HPDE6-E6E7 (cell line): Measurements from ENCODE around the gene FOXO6.

Experiments used
- DNase-seq: peaks from one replicate; pipeline ENCODE4 v3.0.0; 2011; ENCODE audit warnings: missing footprints; ENCODE audit errors: extremely low spot score

Gene FOXO6

GRCh38 chr1:41404308-41404761 lies 43.1 kb downstream of the FOXO6 start:
- no peak for DNase-seq

- no peak for DNase-seq
These were observed 46.5 kb downstream of the FOXO6 start for GRCh38 chr1:41407664-41408252.

DNA sequence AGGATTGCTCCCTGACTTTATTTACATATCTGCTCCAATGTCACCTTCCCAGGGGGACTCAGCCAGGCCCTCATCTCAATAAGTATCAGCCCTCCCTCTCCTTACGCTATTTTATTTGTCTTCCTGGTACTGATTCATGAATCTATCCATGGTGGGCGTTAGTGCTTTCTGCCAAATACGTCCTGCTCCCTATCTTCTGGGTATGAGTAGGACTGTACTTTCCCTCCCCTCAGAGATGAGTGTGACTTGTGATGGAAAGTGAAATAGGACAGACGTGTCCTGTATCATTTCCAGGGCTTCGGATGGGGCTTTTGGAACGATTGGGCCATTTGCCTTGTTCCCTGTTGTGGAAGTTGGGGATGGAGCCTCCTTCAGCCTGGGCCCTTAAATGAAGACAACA lies 47.5 kb downstream of the FOXO6 start:
- DNase-seq: no peak

GRCh38 chr1:41409825-41410224 lies 48.6 kb downstream of the FOXO6 start:
- DNase-seq: no peak

GRCh38 chr1:41410462-41410861 lies 49.2 kb downstream of the FOXO6 start:
- DNase-seq: no peak

DNA sequence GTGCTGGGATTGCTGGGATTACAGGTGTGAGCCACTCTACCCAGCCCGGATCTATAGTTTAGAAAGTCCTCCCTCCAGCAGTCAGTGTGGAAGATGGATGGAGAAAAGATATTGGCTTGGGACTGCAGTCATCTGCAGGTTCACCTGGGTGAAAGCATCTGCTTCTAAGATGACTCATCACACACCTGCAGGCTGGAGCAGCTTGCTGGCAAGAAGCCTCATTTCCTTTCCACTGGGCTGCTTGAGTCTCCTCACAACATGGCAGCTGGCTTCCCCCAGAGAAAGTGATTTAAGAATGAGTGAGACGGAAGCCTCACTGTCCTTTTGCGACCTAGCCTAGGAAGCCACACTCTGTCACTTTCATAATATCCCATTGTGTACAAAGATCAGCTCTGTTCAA lies 50.0 kb downstream of the FOXO6 start:
- DNase-seq: peak; percentile 42

DNA sequence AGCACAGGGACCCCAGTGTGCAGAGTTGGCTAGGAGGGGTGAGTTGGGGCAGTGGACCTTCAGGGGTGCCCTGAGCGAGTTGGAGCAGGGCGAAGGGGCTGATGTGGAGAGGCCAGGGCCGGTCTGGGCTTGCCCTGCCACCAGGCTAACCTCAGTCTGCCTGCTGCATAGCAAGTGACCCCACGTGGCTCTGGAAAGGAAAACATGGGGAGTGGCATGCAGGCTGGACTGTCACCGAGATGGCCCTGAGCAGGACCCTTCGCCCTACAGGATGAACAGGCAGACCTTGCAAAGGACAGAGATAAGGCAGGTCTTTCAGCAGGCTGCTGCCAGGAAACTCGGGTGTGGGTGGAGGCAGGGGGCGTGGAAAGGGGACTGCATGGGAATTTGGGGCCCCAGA lies 51.5 kb downstream of the FOXO6 start:
- DNase-seq: no peak

DNA sequence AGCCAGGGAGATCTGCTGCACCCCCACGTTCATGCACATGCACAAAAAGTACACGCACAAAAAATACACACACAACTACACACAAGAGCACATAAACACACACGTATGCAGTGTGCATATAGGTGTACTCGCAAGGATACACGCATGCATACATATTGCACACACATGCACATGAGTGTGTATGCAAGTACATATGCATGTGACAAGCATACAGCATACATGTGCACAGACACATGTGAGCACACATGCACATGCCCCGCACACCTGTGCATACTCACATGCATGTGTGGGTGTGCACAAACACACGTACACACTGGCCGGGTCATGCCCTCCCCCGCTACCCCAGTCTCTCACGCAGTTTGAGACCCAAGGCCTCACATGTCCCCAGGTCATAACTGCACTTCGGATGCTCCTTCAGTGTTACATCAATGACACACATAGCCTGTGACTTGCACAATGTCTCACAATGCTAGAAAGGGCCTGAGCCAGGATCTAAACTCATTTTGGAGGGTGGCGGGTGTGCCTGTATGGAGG lies 52.6 kb downstream of the FOXO6 start:
- DNase-seq: no peak

- no peak for DNase-seq
These were observed 53.1 kb downstream of the FOXO6 start for GRCh38 chr1:41414296-41414695.

DNA sequence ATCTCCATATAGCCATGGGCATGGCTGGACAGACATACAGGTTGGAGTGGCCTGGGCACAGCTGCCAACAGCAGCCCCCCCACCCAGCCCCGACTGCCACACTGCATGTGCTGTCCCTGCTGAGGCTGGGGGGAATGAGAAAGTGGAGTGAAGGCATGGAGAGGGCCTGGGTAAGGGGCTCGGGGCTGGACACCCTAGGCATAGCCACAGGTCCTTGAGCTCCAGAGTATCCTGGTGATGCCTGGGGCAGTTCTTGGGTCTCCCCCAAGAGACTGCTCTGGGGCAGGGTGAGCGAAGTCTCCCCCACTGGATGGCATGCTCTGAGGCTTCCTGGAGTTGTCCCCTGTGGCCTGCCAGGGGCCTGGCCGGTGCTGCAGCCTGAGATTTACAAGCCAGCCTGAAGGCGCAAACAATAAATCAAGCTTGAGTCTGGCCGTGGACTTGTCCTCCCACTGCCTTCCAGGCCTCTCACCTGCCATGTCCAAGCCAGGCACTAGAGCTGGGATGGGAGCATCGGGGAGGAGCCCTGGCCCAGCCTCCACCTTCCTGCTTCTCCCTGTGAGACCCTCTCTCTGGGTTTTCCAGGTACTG lies 53.6 kb downstream of the FOXO6 start:
- no peak for DNase-seq

GRCh38 chr1:41416081-41416480 lies 54.8 kb downstream of the FOXO6 start:
- no peak for DNase-seq

DNA sequence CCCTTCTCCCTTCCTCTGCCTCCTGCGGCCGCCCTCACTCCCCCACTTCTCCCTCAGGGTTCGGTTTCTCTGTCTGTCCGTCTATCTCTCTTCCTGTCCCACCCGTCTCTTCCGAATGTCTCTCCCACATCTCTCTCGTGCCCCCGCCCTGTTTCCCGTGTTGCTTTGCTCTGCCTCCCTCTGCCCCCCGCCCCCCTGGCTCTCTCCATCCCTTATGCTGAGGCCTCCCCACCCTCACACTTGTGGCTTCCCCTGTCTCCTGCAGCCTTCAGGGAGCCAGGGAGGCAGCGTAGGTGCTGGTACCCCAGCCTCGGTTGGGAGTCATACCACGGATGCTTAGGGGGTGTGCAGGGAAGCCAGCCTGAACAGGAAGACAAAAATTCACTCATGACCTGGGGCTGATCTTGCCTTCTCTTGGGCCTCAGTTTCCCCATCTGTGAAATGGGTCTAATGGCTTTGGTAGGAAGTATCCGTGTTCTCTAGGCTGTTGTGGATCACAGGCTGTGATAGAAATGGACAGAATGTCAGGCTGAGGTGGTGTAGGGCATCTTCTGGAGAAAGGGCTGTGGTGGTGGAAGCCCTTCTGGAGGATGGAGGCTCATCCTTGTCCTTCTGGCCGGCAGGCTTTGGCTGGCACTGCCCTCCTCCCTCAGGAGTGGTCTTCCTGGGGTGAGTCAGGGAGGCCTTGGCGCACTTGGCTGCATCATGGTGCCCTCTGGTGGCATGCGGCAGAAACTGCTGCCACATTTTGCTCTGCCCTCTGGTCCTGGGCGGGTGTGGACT lies 55.5 kb downstream of the FOXO6 start:
- DNase-seq: peak; percentile 57

DNA sequence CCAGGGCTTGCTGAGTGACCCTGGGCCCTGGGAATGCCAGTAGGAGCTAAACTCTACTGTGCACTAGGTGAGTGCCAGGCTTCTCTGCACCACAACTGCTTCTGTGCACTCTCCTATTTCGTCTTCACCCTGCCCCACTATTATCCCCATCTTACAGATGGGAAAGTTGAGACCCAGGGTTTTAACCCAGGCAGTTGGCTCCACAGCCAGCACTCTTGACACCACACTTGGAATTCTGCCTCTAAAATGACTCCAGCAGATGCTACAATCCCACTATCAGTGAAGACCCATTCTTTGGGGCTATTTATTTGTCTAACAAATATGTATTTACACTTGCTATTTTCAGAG lies 56.1 kb downstream of the FOXO6 start:
- DNase-seq: no peak

GRCh38 chr1:41417746-41418145 lies 56.5 kb downstream of the FOXO6 start:
- no peak for DNase-seq

DNA sequence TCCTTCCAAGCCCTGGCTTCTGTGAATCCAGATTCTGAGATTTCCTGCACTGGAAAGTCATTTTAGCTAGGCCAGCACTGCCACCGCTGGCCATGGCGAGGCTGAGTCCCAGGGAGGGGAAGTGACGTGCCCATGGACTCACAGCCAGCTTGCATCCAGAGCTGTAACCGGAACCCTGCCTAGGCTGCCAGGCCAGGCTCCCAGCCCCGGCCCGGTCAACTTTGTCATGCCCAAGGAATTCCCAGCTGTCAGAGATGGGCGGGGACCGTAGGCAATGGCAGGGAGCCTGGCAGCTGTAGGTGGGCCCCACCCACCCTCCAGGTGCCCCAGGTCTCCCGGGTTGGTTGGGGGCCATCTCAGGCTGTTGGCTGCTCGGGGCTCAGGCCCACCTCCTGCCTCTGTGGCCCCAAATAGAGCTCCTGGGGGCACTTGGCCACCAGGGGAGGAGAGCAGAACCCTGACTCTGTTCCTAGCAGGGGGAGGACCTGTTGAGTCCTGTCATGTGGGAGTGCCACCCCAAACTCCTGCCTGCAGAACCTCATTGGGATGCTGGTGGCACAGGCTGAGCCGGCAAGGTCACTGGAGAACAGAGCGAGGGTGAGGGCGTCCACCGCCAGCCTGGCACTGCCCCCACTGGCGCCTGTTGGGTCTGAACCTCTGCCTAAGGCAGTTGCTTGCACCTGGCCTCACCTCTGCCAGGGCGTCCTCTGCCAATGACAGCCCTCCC lies 57.8 kb downstream of the FOXO6 start:
- DNase-seq: peak; percentile 97

DNA sequence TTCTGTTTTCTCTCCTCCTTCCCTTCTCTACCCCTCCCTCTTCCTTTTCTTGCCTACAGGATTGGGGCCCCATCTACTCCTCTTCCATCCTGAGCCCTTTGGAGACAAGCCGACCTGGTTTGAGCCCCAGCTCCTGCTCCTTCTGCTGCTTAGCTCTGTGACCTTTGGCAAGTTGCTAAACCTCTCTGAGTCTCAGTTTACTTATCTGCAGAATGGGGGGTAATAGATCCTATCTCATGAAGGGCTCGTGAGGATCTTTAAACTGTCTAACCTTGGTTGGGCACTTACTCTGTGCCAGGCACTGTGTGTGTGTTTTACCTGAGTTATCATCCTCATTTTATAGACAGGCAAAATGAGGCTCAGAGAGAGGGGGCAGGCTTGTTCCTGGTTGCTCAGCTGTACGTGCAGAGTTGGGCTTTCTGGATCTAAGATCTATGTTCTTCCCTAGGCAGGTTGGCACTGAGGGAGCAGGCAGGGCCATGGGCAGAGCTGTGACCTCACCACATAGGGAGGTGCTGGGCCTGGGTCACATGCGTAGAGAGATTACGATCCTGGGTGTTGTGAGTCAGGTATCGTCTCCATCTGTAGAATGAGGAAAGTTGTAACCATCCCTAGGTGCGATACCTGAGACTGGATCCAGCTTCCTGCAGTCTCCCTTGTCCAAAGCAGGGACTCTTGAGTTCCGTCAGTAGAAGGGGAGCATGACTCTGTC lies 58.5 kb downstream of the FOXO6 start:
- DNase-seq: no peak

DNA sequence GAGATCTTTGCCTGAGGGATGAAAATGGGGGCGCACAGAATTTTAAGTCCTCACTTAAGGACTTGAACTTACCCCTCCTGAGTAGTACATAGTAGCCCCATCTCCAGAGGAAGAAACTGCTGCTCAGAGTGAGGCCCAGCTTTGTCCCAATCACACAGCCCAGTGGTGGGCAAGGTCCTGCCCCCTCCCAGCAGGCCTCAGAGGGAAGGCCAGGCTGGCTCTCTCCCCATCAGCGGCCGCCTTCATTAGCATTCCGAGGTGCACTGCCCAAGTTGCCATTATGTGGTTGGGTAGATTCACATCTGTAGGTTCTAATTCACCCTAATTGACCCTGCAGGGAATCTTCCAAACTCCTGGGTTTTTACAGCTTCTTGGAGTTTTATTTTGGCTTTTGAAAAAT lies 59.1 kb downstream of the FOXO6 start:
- no peak for DNase-seq

DNA sequence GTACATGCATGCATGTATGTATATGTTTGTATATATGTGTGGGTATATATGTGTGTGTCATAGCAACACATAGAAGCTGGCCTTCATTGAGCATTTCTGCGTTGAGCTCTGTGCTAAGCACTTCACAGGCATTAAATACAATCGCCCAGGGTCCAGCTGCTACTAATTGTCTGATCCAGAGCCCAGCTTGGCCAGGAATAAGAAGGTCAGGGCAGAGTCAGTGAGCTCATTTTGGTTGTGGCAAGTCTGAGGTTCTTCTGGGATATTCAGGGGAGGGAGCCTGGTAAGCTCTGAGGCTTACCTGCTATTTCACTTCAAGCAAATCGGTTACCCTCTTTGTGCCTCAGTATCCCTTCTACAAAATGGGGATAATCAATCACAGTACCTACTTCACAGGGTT lies 59.6 kb downstream of the FOXO6 start:
- DNase-seq: no peak

GRCh38 chr1:41422306-41422705 lies 61.1 kb downstream of the FOXO6 start:
- no peak for DNase-seq

DNA sequence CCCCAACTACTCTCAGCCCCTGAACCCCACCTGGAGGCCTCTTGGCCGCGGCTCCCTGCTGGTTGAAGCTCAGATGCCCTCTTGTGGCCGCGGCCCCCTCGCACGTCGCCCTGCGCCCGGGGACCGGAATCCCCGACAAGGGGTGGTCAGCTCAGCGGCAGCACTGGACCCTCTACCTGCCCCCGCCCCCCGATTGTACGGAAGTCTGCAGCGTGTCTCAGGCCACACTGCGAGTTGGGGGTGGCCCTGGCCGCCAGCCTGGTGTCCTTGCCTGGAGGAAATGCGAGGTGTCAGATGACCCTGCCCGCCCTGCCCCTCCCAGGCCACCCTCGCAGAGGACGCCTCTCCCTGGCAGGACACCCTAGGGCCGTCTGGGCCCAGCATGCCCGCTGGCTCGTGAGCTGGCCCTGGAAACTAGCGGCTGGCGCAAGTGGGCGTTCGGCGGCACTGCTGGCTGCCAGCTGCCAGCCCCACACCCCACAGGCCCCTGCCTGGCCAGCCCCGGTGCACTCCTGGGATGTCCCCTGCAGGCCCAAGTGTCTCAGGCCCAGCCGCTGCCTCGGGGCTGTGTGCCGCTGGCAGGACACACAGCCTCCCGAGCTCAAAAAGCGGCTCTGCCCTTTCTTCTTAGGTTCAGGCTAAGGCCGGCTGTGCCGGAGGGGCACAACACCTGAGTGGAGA lies 62.4 kb downstream of the FOXO6 start:
- no peak for DNase-seq

GRCh38 chr1:41424581-41425118 lies 63.4 kb downstream of the FOXO6 start:
- DNase-seq: no peak
